Measurements from ENCODE around the gene PIH1D1.
A peak's percentile ranks its signal among the peaks of the same experiment; 100 is the strongest.

Gene PIH1D1

GRCh38 chr19:49411681-49412326 lies 39.8 kb downstream of the PIH1D1 start:
- Histone ChIP-seq H3K9me3 (ENCODE audit: control insufficient read depth, insufficient read depth, low read depth, low read length) (no peaks in the 10 kb centered on the region), H3K4me1 (ENCODE audit: control insufficient read depth, insufficient read depth, low read length) (peaks cover 29% of the 10 kb centered on the region), H3K4me3 (ENCODE audit: low read depth, low read length) (no peak overlapping the region), H3K27me3 (ENCODE audit: control insufficient read depth, insufficient read depth, low read length) (no peaks in the 10 kb centered on the region), H3K9ac (ENCODE audit: low read length) (no peak overlapping the region), H3K27ac (ENCODE audit: low read depth, low read length) (no peak overlapping the region), H3K36me3 (ENCODE audit: control insufficient read depth, insufficient read depth, low read length) (no peaks in the 10 kb centered on the region)

- Histone ChIP-seq H3K27me3 (ENCODE audit: control insufficient read depth, insufficient read depth, low read length) (no peaks in the 10 kb centered on the region), H3K9me3 (ENCODE audit: control insufficient read depth, insufficient read depth, low read depth, low read length) (no peaks in the 10 kb centered on the region)
Observed at GRCh38 chr19:49409441-49410029, 42.1 kb downstream of the PIH1D1 start.

GRCh38 chr19:49408816-49409440 lies 42.7 kb downstream of the PIH1D1 start:
- Histone ChIP-seq H3K4me3 (ENCODE audit: low read depth, low read length) (no peak overlapping the region), H3K27ac (ENCODE audit: low read depth, low read length) (no peak overlapping the region), H3K4me1 (ENCODE audit: control insufficient read depth, insufficient read depth, low read length) (peaks cover 24% of the 10 kb centered on the region), H3K9ac (ENCODE audit: low read length) (no peak overlapping the region), H3K36me3 (ENCODE audit: control insufficient read depth, insufficient read depth, low read length) (no peaks in the 10 kb centered on the region), H3K9me3 (ENCODE audit: control insufficient read depth, insufficient read depth, low read depth, low read length) (no peaks in the 10 kb centered on the region), H3K27me3 (ENCODE audit: control insufficient read depth, insufficient read depth, low read length) (no peaks in the 10 kb centered on the region)

More at GRCh38 chr19:49409441-49410029, 42.1 kb downstream of the PIH1D1 start:
- Histone ChIP-seq H3K36me3 (ENCODE audit: control insufficient read depth, insufficient read depth, low read length) (no peaks in the 10 kb centered on the region), H3K4me1 (ENCODE audit: control insufficient read depth, insufficient read depth, low read length) (peaks cover 19% of the 10 kb centered on the region), H3K27ac (ENCODE audit: low read depth, low read length) (no peak overlapping the region), H3K9ac (ENCODE audit: low read length) (no peak overlapping the region), H3K4me3 (ENCODE audit: low read depth, low read length) (no peak overlapping the region)

- Histone ChIP-seq H3K9me3 (ENCODE audit: control insufficient read depth, insufficient read depth, low read depth, low read length) (no peaks in the 10 kb centered on the region), H3K4me3 (ENCODE audit: low read depth, low read length) (no peak overlapping the region), H3K27ac (ENCODE audit: low read depth, low read length) (no peak overlapping the region), H3K36me3 (ENCODE audit: control insufficient read depth, insufficient read depth, low read length) (no peaks in the 10 kb centered on the region), H3K4me1 (ENCODE audit: control insufficient read depth, insufficient read depth, low read length) (peaks cover 23% of the 10 kb centered on the region), H3K27me3 (ENCODE audit: control insufficient read depth, insufficient read depth, low read length) (no peaks in the 10 kb centered on the region), H3K9ac (ENCODE audit: low read length) (no peak overlapping the region)
Observed at GRCh38 chr19:49407482-49408015, 44.1 kb downstream of the PIH1D1 start.

GRCh38 chr19:49407079-49407478 lies 44.5 kb downstream of the PIH1D1 start:
- H3K36me3 ChIP-seq (ENCODE audit: control insufficient read depth, insufficient read depth, low read length) = no peaks in the 10 kb centered on the region

GRCh38 chr19:49403404-49404187 lies 48.0 kb downstream of the PIH1D1 start:
- H3K27me3 ChIP-seq (ENCODE audit: control insufficient read depth, insufficient read depth, low read length) = no peaks in the 10 kb centered on the region
- peak overlapping the region; percentile 46 for H3K9ac ChIP-seq (ENCODE audit: low read length)
- H3K27ac ChIP-seq (ENCODE audit: low read depth, low read length) = no peak overlapping the region
- peak overlapping the region; percentile 23 for H3K4me3 ChIP-seq (ENCODE audit: low read depth, low read length)
- H3K36me3 ChIP-seq (ENCODE audit: control insufficient read depth, insufficient read depth, low read length) = no peaks in the 10 kb centered on the region
- H3K9me3 ChIP-seq (ENCODE audit: control insufficient read depth, insufficient read depth, low read depth, low read length) = no peaks in the 10 kb centered on the region
- H3K4me1 ChIP-seq (ENCODE audit: control insufficient read depth, insufficient read depth, low read length) = peaks cover 27% of the 10 kb centered on the region

More at GRCh38 chr19:49407079-49407478, 44.5 kb downstream of the PIH1D1 start:
- Histone ChIP-seq H3K9me3 (ENCODE audit: control insufficient read depth, insufficient read depth, low read depth, low read length) (no peaks in the 10 kb centered on the region), H3K9ac (ENCODE audit: low read length) (no peak overlapping the region), H3K4me1 (ENCODE audit: control insufficient read depth, insufficient read depth, low read length) (peaks cover 23% of the 10 kb centered on the region), H3K27ac (ENCODE audit: low read depth, low read length) (no peak overlapping the region), H3K4me3 (ENCODE audit: low read depth, low read length) (no peak overlapping the region), H3K27me3 (ENCODE audit: control insufficient read depth, insufficient read depth, low read length) (no peaks in the 10 kb centered on the region)

GRCh38 chr19:49400029-49400428 lies 51.6 kb downstream of the PIH1D1 start:
- H3K36me3 ChIP-seq (ENCODE audit: control insufficient read depth, insufficient read depth, low read length) = no peaks in the 10 kb centered on the region
- no peaks in the 10 kb centered on the region for H3K9me3 ChIP-seq (ENCODE audit: control insufficient read depth, insufficient read depth, low read depth, low read length)
- no peak overlapping the region for H3K4me3 ChIP-seq (ENCODE audit: low read depth, low read length)
- no peak overlapping the region for H3K9ac ChIP-seq (ENCODE audit: low read length)
- H3K4me1 ChIP-seq (ENCODE audit: control insufficient read depth, insufficient read depth, low read length) = peaks cover 32% of the 10 kb centered on the region
- H3K27ac ChIP-seq (ENCODE audit: low read depth, low read length) = no peak overlapping the region
- H3K27me3 ChIP-seq (ENCODE audit: control insufficient read depth, insufficient read depth, low read length) = no peaks in the 10 kb centered on the region

- no peak overlapping the region for H3K27ac ChIP-seq (ENCODE audit: low read depth, low read length)
- no peaks in the 10 kb centered on the region for H3K9me3 ChIP-seq (ENCODE audit: control insufficient read depth, insufficient read depth, low read depth, low read length)
Observed at GRCh38 chr19:49398931-49399330, 52.7 kb downstream of the PIH1D1 start.

GRCh38 chr19:49398001-49398615 lies 53.5 kb downstream of the PIH1D1 start:
- Histone ChIP-seq H3K27me3 (ENCODE audit: control insufficient read depth, insufficient read depth, low read length) (no peaks in the 10 kb centered on the region), H3K4me1 (ENCODE audit: control insufficient read depth, insufficient read depth, low read length) (peaks cover 23% of the 10 kb centered on the region), H3K9me3 (ENCODE audit: control insufficient read depth, insufficient read depth, low read depth, low read length) (no peaks in the 10 kb centered on the region), H3K9ac (ENCODE audit: low read length) (no peak overlapping the region), H3K36me3 (ENCODE audit: control insufficient read depth, insufficient read depth, low read length) (no peaks in the 10 kb centered on the region), H3K4me3 (ENCODE audit: low read depth, low read length) (no peak overlapping the region), H3K27ac (ENCODE audit: low read depth, low read length) (no peak overlapping the region)

More at GRCh38 chr19:49398931-49399330, 52.7 kb downstream of the PIH1D1 start:
- Histone ChIP-seq H3K4me3 (ENCODE audit: low read depth, low read length) (no peak overlapping the region), H3K36me3 (ENCODE audit: control insufficient read depth, insufficient read depth, low read length) (no peaks in the 10 kb centered on the region), H3K9ac (ENCODE audit: low read length) (no peak overlapping the region), H3K27me3 (ENCODE audit: control insufficient read depth, insufficient read depth, low read length) (no peaks in the 10 kb centered on the region), H3K4me1 (ENCODE audit: control insufficient read depth, insufficient read depth, low read length) (peaks cover 28% of the 10 kb centered on the region)

- Histone ChIP-seq H3K9ac (ENCODE audit: low read length) (no peak overlapping the region), H3K4me3 (ENCODE audit: low read depth, low read length) (no peak overlapping the region), H3K4me1 (ENCODE audit: control insufficient read depth, insufficient read depth, low read length) (peaks cover 22% of the 10 kb centered on the region), H3K27me3 (ENCODE audit: control insufficient read depth, insufficient read depth, low read length) (no peaks in the 10 kb centered on the region; the same call in 1 of the 2 replicates), H3K36me3 (ENCODE audit: control insufficient read depth, insufficient read depth, low read length) (no peaks in the 10 kb centered on the region), H3K9me3 (ENCODE audit: control insufficient read depth, insufficient read depth, low read depth, low read length) (no peaks in the 10 kb centered on the region), H3K27ac (ENCODE audit: low read depth, low read length) (no peak overlapping the region)
Observed at GRCh38 chr19:49396738-49397505, 54.7 kb downstream of the PIH1D1 start.
